Activated CD4-positive, CD25-positive, alpha-beta regulatory T cell treated with anti-CD3 and anti-CD28 coated beads, Interleukin-2, amount 50 U/mL, for 16 hours (primary cell): ENCODE data around the gene SOX21.
"Not testable (repeated sequence)": the region's sequence is repeated elsewhere in the genome, so short reads cannot be mapped to it uniquely, and the experiment has no call there.

Source experiments
- DNase-seq: peaks from one replicate; pipeline ENCODE4 v3.0.0-alpha.2; 2020; ENCODE audit warnings: low read depth, low spot score

SOX21 gene

GRCh38 chr13:94712287-94712811 lies at the start of gene SOX21:
TSS of gene SOX21 (minus strand) at chr13:94712545. CDS start at chr13:94712049, 496 bp downstream.
- no peak for DNase-seq

- DNase-seq, result no peak
Observed at GRCh38 chr13:94761407-94761806, 49.1 kb upstream of the SOX21 start.

- no peak for DNase-seq
Observed at GRCh38 chr13:94759120-94759728, 46.9 kb upstream of the SOX21 start.

DNA sequence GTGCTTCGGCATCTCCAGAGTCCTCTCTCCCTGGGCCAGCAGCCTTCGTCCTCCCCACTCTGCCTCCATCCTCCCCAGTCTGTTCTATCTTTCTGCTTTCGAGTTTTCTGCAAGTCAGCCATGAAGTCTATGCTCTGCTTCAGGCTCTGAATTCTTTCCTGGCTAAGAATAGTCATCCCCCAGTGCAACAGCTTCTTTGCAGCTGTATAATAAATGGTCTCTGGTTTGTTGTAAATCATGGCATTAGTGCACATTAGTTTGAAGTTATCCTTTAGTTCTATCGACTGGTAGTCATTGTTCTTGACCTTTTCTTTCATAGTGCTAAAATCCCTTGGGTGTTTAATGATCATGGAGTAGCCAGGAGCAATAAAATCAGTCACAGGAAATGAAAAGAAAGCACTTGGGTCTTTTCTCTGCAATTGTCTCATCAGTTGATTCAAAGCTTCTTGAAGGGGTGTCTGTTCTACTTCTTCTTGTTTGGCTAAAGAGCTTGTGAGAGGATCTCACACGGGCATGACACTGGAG lies 46.2 kb upstream of the SOX21 start:
- no peak for DNase-seq

GRCh38 chr13:94753327-94753726 lies 41.0 kb upstream of the SOX21 start:
- no peak for DNase-seq

GRCh38 chr13:94749162-94749561 lies 36.8 kb upstream of the SOX21 start:
- no peak for DNase-seq

DNA sequence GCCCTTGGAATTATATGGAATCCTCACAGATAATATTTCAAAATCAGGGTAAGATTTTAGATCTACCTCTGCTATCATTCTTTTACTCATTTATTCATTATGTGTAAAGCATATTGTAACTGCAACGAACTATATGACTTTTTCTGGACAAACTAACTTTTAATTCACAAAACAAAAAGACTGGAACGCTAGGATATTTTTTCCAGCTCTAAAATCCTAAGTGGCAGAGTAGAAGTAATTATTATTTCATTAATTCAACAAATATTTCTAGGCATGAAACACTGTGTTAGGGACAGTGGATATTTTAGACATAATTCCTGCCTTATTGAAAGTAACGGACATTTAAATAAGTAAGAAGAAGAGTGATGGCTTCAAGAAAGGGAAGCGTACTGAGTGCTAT lies 26.9 kb upstream of the SOX21 start:
- DNase-seq, result no peak

GRCh38 chr13:94731028-94731427 lies 18.7 kb upstream of the SOX21 start:
- DNase-seq, result no peak

GRCh38 chr13:94729941-94730340 lies 17.6 kb upstream of the SOX21 start:
- not testable (repeated sequence) for DNase-seq

DNA sequence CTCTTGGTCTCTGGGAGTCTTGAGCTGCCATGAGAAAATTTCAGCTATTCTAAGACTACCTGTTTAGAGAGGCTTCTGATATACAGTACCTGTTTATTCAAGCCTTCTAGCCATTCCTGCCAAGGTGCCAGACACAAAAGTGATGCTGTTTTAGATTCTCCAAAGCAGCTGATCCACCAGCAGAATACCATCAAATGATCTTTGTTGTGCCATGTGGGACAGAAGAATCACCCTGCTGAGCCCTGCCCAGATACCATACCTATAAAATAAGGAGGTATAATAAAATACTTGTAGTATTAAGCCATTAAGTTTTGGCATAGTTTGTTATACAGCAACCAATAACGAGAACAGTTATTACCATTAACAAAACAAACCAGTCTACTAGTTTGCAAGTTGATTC lies 14.1 kb upstream of the SOX21 start:
- no peak for DNase-seq

- DNase-seq, result no peak
Observed at GRCh38 chr13:94722609-94723345, 10.4 kb upstream of the SOX21 start.

- not testable (repeated sequence) for DNase-seq
Observed at GRCh38 chr13:94718697-94719096, 6.4 kb upstream of the SOX21 start.

DNA sequence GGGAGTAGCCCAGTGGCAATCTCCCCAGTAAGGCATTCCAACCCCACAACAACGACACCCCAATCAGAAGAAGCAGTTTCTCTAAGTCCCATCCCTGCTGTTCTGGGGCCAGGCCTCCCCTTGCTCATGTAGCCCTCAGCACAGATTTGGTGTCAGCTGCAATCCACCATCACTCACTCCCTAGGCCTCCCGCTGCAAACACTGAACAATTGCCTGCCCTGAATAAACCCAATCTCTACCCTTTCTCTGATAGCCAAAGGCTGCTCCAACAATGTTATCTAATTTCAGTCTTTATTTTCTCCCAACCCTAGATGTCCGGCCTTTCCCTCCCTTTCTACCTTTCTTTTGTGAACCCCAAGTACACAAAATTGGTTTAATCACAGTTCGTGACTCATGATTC lies 5.6 kb upstream of the SOX21 start:
- no peak for DNase-seq

GRCh38 chr13:94716016-94716415 lies 3.7 kb upstream of the SOX21 start:
- no peak for DNase-seq

DNA sequence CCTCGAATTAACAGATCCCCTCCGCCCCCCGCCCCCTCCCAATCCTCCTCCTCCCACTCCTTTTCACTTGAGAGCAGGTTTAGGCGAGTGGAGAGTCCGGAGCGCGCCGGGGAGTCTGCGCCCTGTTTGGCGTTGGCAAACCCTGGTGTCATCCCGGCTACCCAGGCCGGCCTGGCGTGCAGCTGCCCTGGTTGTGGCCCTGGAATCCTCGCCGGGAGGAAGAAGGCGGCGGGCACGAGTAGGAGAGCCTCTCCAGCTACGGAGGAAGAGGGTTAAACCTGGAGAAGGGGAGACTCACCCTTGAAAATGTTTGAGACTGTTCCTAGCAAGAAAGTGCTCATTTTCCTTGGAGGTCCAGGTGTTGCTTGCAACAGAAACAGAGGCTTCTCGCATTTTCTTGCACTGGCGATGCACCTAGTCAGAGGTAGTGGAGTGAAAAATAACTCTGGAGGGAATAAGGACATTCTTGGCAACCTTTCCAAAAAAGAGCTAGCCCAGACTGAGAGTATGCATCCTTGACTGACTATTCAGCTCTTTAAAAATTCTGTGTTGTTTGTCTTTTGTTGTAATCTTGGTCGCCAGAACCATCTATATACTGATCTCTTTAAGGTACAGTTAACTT lies 1.3 kb upstream of the SOX21 start:
- no peak for DNase-seq

DNA sequence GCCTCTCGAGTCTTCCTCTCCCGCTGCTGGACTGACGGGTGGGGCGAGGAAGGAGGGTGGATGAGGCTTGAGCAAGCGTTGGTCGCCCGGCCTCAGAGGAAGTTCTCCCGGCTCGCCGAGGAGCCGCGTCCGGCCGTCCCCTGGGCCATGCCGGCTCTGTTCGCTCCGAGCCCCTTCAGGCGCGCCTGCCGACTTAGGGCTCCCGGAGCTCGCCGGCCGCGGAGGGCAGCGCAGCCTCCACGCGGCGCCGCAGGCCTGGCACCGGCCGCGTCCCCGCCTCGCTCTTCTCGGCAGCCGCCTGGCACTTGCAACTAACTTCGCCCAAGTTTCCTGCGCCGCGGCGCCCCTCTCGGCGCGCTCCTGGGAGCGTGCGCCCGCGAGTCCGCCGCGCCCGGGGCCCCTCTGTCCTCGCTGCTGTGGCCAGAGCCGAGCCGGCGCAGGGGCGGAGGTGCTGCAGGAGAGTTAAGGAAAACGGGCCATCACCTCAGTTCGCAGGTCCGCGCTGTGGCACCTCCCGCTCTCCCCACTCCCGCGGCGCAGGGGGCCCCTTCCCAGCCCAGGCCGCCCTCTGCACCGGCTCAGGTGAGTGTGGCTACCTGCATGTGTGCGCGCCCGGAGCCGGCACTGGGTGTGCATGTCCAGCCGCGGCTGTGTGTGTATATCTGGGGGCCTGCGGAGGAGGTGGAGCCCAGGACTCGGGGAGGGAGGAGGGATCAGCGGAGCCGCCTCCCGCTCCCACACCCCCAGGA lies 641 bp upstream of the SOX21 start:
- DNase-seq, result no peak

GRCh38 chr13:94711561-94712286 lies 621 bp downstream of the SOX21 start:
- DNase-seq, result no peak

DNA sequence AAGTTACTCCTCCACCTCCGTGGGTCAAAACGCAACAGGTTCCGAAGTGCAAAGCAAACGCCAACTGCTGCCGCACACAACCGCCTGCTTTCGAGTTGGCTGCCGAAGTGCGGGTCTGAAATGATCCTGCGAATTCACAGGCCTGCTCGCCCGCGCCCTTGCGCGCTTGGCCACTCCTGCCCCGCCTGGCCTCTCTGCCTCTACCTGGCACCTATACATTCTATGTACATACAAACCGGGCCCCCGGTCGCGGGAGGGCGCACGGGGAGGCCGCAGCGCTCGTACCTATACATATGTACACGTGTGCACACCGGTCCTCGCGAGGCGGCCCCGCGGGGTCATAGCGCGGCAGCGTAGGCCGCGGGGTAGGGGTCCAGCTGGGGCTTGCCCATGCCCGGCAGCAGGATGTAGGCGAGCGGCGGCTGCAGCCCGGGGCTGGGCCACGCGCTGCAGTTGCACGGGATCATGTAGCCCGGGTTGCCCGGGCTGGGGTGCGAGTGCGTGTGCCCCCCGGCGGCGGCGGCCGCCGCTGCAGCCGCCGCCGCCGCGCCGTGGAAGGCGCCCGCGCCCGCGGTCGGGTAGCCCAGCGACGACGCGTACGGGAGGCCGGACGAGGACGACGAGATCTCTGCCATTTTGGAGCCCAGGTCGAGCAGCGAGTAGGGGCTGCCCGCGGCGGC lies 1.3 kb downstream of the SOX21 start:
- DNase-seq, result no peak

- DNase-seq, result no peak
Observed at GRCh38 chr13:94710065-94710781, 2.1 kb downstream of the SOX21 start.
